ENCODE results near the gene FMNL2. TPM values are rescaled to one million over a fixed set of nuclear protein-coding genes. Genes with fewer than 3 reads are reported as not detected.

The FMNL2 gene
- total RNA-seq, 1 donor from 2014 or later: 24.7 TPM

- Histone ChIP-seq H3K27me3 (ENCODE audit: control insufficient read depth, insufficient read depth, low read length) (no peaks in the 10 kb centered on the region), H3K4me3 (ENCODE audit: low read depth, low read length) (no peak overlapping the region), H3K36me3 (ENCODE audit: control insufficient read depth, insufficient read depth, low read length) (no peaks in the 10 kb centered on the region)
- no peak for TF ChIP-seq CTCF (IDR thresholded peaks at IDR 0.05; ENCODE audit: insufficient read depth, low read length, severe bottlenecking)
- FAIRE-seq (no peak), DNase-seq (ENCODE audit: low read depth) (no peak)
Observed at GRCh38 chr2:152389483-152389882, 54.5 kb downstream of the FMNL2 start.

- Histone ChIP-seq H3K36me3 (ENCODE audit: control insufficient read depth, insufficient read depth, low read length) (no peaks in the 10 kb centered on the region), H3K27me3 (ENCODE audit: control insufficient read depth, insufficient read depth, low read length) (no peaks in the 10 kb centered on the region), H3K4me3 (ENCODE audit: low read depth, low read length) (no peak overlapping the region)
- no peak for DNase-seq (ENCODE audit: low read depth)
- TF ChIP-seq CTCF (IDR thresholded peaks at IDR 0.05; ENCODE audit: insufficient read depth, low read length, severe bottlenecking): no peak
- FAIRE-seq: no peak
Observed at GRCh38 chr2:152390837-152391236, 55.9 kb downstream of the FMNL2 start.

GRCh38 chr2:152391318-152391717 is 56.3 kb downstream of the FMNL2 start:
- H3K36me3 ChIP-seq (ENCODE audit: control insufficient read depth, insufficient read depth, low read length): no peaks in the 10 kb centered on the region
- FAIRE-seq (no peak), DNase-seq (ENCODE audit: low read depth) (no peak)
- no peak overlapping the region for H3K4me3 ChIP-seq (ENCODE audit: low read depth, low read length)
- no peak for TF ChIP-seq CTCF (IDR thresholded peaks at IDR 0.05; ENCODE audit: insufficient read depth, low read length, severe bottlenecking)
- H3K27me3 ChIP-seq (ENCODE audit: control insufficient read depth, insufficient read depth, low read length): no peaks in the 10 kb centered on the region

- no peak for DNase-seq (ENCODE audit: low read depth)
- TF ChIP-seq CTCF (IDR thresholded peaks at IDR 0.05; ENCODE audit: insufficient read depth, low read length, severe bottlenecking): no peak
- no peaks in the 10 kb centered on the region for H3K27me3 ChIP-seq (ENCODE audit: control insufficient read depth, insufficient read depth, low read length)
- H3K36me3 ChIP-seq (ENCODE audit: control insufficient read depth, insufficient read depth, low read length): no peaks in the 10 kb centered on the region
- no peak overlapping the region for H3K4me3 ChIP-seq (ENCODE audit: low read depth, low read length)
- no peak for FAIRE-seq
Observed at GRCh38 chr2:152393377-152393776, 58.4 kb downstream of the FMNL2 start.

GRCh38 chr2:152394326-152394725 is 59.4 kb downstream of the FMNL2 start:
- Histone ChIP-seq H3K36me3 (ENCODE audit: control insufficient read depth, insufficient read depth, low read length) (no peaks in the 10 kb centered on the region), H3K4me3 (ENCODE audit: low read depth, low read length) (no peak overlapping the region), H3K27me3 (ENCODE audit: control insufficient read depth, insufficient read depth, low read length) (no peaks in the 10 kb centered on the region)
- TF ChIP-seq CTCF (IDR thresholded peaks at IDR 0.05; ENCODE audit: insufficient read depth, low read length, severe bottlenecking): no peak
- no peak for FAIRE-seq
- no peak for DNase-seq (ENCODE audit: low read depth)

- H3K4me3 ChIP-seq (ENCODE audit: low read depth, low read length): no peak overlapping the region
- TF ChIP-seq CTCF (IDR thresholded peaks at IDR 0.05; ENCODE audit: insufficient read depth, low read length, severe bottlenecking): no peak
- no peaks in the 10 kb centered on the region for H3K36me3 ChIP-seq (ENCODE audit: control insufficient read depth, insufficient read depth, low read length)
- FAIRE-seq: no peak
- DNase-seq (ENCODE audit: low read depth): peak; percentile 57
- no peaks in the 10 kb centered on the region for H3K27me3 ChIP-seq (ENCODE audit: control insufficient read depth, insufficient read depth, low read length)
Observed at GRCh38 chr2:152395103-152395502, 60.1 kb downstream of the FMNL2 start.
